HG02884 (cell line): ENCODE measurements around the gene ANG.

Experiments used
- ATAC-seq: cut with Tn5 transposase; IDR thresholded peaks from one replicate; pipeline ENCODE4 v1.9.1; 2021; ENCODE audit warnings: mild to moderate bottlenecking, moderate library complexity; ENCODE audit not compliant: unreplicated experiment

ANG gene

DNA sequence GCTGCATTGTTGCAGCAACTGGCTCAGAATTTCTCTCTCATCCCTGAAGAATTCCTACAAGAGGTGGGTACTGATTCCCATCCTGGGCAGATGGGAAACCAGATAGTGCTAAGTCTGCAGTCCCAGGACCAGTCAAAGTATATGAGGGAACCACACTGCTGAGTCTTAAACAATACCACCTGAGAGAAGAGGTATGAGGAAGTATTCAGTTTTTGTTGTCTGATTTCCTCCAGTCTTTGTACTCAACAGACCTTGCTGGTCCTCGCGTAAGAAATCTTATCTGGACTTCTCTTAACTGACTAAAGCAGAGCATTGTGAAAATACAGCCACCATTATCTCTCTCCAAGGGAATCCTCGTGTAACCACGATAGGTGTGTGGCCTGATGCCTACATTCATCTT, 53.6 kb downstream of the ANG start:
- ATAC-seq = no peak

DNA sequence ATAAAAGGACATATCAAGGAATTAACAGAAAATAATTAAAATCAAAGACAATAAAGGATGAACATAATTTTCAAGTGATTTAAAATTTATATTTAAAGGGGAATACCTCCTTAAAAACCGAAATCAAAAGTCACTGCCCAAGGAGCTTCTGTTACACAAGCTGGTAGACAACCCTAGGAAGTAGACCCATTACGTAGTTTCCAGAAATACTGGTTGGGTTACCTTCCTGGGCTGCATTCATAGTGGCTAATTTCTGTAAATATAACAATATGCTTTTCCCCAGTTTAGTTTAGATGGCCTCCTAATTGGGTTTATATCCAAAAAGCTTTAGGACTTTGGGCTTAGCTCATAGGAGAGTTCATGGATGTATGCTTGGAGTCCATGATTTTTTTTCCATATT, 55.0 kb downstream of the ANG start:
- ATAC-seq = no peak
